IMR-90 (cell line): ENCODE data around the gene ACSF2.

Experiments
- BHLHE40 ChIP-seq: fragments of 150-350 bp; IDR thresholded peaks from 2 replicates; pipeline ENCODE4 v1.6.1; 2016; ENCODE audit warnings: mild to moderate bottlenecking, low read depth, low read length
- CEBPB ChIP-seq: IDR thresholded peaks from 2 replicates; pipeline ENCODE4 v1.6.1; 2012; ENCODE audit warnings: low read depth, low read length, improper control_type of control experiment
- CHD1 ChIP-seq: IDR thresholded peaks from 2 replicates; pipeline ENCODE4 v1.6.1; 2012; ENCODE audit warnings: low read depth, low read length, improper control_type of control experiment
- CTCF ChIP-seq: conservative IDR thresholded peaks from 2 replicates; pipeline ENCODE4 v1.5.1; 2012; ENCODE audit warnings: mild to moderate bottlenecking, low read depth, low read length, improper control_type of control experiment
- ELK1 ChIP-seq: fragments of 150-350 bp; IDR thresholded peaks from 2 replicates; pipeline ENCODE4 v1.6.1; 2016; ENCODE audit warnings: low read depth, mild to moderate bottlenecking, low read length, moderate library complexity, borderline replicate concordance
- FOS ChIP-seq: fragments of 150-350 bp; IDR thresholded peaks from 2 replicates; pipeline ENCODE4 v1.6.1; 2016; ENCODE audit warnings: low read depth, low read length
- MAZ ChIP-seq: IDR thresholded peaks from 2 replicates; pipeline ENCODE4 v1.6.1; 2012; ENCODE audit warnings: low read depth, mild to moderate bottlenecking, low read length, improper control_type of control experiment, moderate library complexity, borderline replicate concordance
- MXI1 ChIP-seq: IDR thresholded peaks from 2 replicates; pipeline ENCODE4 v1.6.1; 2012; ENCODE audit warnings: low read depth, mild to moderate bottlenecking, low read length, moderate library complexity, borderline replicate concordance
- POLR2A ChIP-seq: IDR thresholded peaks from 2 replicates; pipeline ENCODE4 v1.6.1; 2012; ENCODE audit warnings: mild to moderate bottlenecking, low read depth, low read length
- RAD21 ChIP-seq: IDR thresholded peaks from 2 replicates; pipeline ENCODE4 v1.6.1; 2012; ENCODE audit warnings: low read length, improper control_type of control experiment
- RCOR1 ChIP-seq: IDR thresholded peaks from 2 replicates; pipeline ENCODE4 v1.6.1; 2012; ENCODE audit warnings: mild to moderate bottlenecking, low read length, improper control_type of control experiment; ENCODE audit not compliant: insufficient replicate concordance
- RFX5 ChIP-seq: IDR thresholded peaks from 2 replicates; pipeline ENCODE4 v1.8.0; 2012; ENCODE audit warnings: low read depth, mild to moderate bottlenecking, low read length, moderate library complexity
- SMC3 ChIP-seq: fragments of 150-350 bp; IDR thresholded peaks from 2 replicates; pipeline ENCODE4 v1.6.1; 2016; ENCODE audit warnings: low read depth, mild to moderate bottlenecking, antibody characterized with exemption, low read length, moderate library complexity
- USF2 ChIP-seq: fragments of 150-350 bp; IDR thresholded peaks from 2 replicates; pipeline ENCODE4 v1.6.1; 2017; ENCODE audit warnings: mild to moderate bottlenecking, antibody characterized with exemption, low read length, low read depth

GRCh38 chr17:50475362-50475761, 49.3 kb downstream of the ACSF2 start:
- TF ChIP-seq RCOR1 (no peak), USF2 (no peak), POLR2A (no peak), BHLHE40 (no peak), SMC3 (no peak), CTCF (no peak), MAZ (no peak), FOS (no peak), RAD21 (no peak), MXI1 (no peak), CEBPB (no peak), RFX5 (no peak), ELK1 (no peak), CHD1 (no peak)
